Neural progenitor cell (in vitro differentiated cells): ENCODE measurements around the gene ADRB1.

Experiments
- EZH2 ChIP-seq: fragments of 200-600 bp; sonication (generic); IDR thresholded peaks from 2 replicates; pipeline ENCODE4 v1.6.1; 2017; ENCODE audit warnings: antibody characterized with exemption, mild to moderate bottlenecking, moderate library complexity
- EZH2phosphoT487 ChIP-seq: fragments of 200-600 bp; sonication (generic); IDR thresholded peaks from 2 replicates; pipeline ENCODE4 v1.6.1; 2017; ENCODE audit warnings: antibody characterized with exemption
- TF ChIP-seq, protein P1 (sequence below): fragments of 200-600 bp; sonication (generic); IDR thresholded peaks from 2 replicates; pipeline ENCODE4 v1.5.1; 2017; ENCODE audit warnings: antibody characterized with exemption, mild to moderate bottlenecking

DNA sequence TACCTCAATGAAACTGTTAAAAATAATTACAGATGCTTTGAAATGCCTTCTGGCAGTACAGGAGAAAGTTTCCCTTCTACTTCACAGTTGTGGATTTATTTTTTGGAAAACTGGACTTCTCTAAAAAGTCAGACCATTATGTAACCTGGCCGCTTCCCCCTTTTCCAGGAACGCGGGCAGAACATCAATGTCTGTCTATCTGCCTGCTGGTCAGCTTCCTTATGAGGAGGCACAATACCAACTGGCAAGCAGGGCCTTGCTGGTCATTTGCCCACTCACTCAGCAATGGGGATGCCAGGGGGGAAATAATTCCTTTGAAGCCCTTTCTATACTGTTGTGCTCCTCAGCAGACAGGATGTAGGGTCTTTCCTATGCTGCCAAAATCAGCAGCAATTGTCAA, 22.5 kb upstream of the ADRB1 start:
- TF ChIP-seq, protein P1, sequence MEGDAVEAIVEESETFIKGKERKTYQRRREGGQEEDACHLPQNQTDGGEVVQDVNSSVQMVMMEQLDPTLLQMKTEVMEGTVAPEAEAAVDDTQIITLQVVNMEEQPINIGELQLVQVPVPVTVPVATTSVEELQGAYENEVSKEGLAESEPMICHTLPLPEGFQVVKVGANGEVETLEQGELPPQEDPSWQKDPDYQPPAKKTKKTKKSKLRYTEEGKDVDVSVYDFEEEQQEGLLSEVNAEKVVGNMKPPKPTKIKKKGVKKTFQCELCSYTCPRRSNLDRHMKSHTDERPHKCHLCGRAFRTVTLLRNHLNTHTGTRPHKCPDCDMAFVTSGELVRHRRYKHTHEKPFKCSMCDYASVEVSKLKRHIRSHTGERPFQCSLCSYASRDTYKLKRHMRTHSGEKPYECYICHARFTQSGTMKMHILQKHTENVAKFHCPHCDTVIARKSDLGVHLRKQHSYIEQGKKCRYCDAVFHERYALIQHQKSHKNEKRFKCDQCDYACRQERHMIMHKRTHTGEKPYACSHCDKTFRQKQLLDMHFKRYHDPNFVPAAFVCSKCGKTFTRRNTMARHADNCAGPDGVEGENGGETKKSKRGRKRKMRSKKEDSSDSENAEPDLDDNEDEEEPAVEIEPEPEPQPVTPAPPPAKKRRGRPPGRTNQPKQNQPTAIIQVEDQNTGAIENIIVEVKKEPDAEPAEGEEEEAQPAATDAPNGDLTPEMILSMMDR: no peak
- TF ChIP-seq EZH2phosphoT487 (no peak), EZH2 (no peak)
